ENCODE measurements around the gene MFNG.

DNA sequence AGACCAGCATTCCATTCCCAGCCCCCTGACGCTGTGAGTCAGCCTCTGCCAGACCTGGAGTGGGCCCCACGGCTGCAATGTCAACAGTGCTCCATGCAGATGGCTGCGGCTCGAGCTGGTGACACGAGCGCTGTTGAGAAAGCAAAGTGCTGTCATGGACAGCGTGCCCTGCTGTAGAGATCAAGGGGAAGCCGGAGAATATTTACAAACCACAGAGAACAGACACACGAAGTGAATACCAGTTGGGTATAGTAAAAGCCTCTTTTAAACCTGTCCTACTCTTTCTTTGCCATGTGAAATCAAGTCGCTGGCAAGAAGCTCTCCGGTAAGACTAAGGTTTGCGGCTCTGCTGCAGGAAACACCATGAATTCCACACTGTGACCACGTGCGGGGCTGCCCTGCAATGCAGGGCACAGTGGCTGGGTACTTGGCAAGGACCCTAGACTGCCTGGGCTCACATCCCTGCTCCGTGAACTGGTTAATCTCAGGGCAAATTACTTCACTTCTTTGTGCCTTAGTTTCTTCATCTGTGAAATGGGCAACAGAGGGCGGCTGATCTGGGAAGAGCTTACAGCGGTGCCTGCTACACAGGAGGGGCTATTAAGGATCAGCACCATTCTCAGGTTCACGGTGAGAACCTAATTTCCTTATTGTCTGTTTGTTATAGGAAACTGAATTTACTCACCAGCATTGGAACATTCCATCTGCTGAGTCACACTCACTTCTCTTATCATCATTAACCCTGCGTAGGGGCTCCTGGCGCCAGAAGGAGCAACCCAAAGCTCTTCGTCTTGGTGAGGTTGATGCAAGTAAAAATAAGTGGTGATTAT, 31.1 kb downstream of the MFNG start:
- TF ChIP-seq, protein P1, sequence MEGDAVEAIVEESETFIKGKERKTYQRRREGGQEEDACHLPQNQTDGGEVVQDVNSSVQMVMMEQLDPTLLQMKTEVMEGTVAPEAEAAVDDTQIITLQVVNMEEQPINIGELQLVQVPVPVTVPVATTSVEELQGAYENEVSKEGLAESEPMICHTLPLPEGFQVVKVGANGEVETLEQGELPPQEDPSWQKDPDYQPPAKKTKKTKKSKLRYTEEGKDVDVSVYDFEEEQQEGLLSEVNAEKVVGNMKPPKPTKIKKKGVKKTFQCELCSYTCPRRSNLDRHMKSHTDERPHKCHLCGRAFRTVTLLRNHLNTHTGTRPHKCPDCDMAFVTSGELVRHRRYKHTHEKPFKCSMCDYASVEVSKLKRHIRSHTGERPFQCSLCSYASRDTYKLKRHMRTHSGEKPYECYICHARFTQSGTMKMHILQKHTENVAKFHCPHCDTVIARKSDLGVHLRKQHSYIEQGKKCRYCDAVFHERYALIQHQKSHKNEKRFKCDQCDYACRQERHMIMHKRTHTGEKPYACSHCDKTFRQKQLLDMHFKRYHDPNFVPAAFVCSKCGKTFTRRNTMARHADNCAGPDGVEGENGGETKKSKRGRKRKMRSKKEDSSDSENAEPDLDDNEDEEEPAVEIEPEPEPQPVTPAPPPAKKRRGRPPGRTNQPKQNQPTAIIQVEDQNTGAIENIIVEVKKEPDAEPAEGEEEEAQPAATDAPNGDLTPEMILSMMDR (IDR thresholded peaks at IDR 0.05), result no peak
- TF ChIP-seq POLR2A (IDR thresholded peaks at IDR 0.05), result no peak
- no peak for TF ChIP-seq EP300 (IDR thresholded peaks at IDR 0.05)
